ENCODE measurements around the gene ZSCAN16. TPM values are rescaled to one million over a fixed set of nuclear protein-coding genes. Genes with fewer than 3 reads are reported as not detected.
A peak's percentile ranks its signal among the peaks of the same experiment; 100 is the strongest.

The ZSCAN16 gene
- total and polyA plus RNA-seq, 2 of the 13 experiments (the other 11 are each of a cell fraction or from before 2014, with no cell fraction given) = 5.7 to 12.7 TPM

- TF ChIP-seq NAIF1 (CRISPR knock-in tag; IDR thresholded peaks at IDR 0.05; ENCODE audit: borderline replicate concordance) (peak; percentile 83; the same call in 1 of the 2 replicates), JDP2 (CRISPR knock-in tag; IDR thresholded peaks at IDR 0.05; ENCODE audit: borderline replicate concordance) (no peak), ZNF776 (CRISPR knock-in tag; IDR thresholded peaks at IDR 0.05) (peak; percentile 94; the same call in 1 of the 2 replicates), ZKSCAN8 (CRISPR knock-in tag; IDR thresholded peaks at IDR 0.05; ENCODE audit: borderline replicate concordance) (peak; percentile 61; the same call in 1 of the 2 replicates), BORCS8-MEF2B (CRISPR knock-in tag; IDR thresholded peaks at IDR 0.05) (peak; percentile 87), ZBTB26 (CRISPR knock-in tag; IDR thresholded peaks at IDR 0.05; ENCODE audit: borderline replicate concordance) (peak; percentile 86; the same call in 1 of the 2 replicates), THAP11 (CRISPR knock-in tag; IDR thresholded peaks at IDR 0.05) (peak; percentile 87), IKZF1 (IDR thresholded peaks at IDR 0.05) (no peak), PITX1 (CRISPR knock-in tag; IDR thresholded peaks at IDR 0.05) (peak; percentile 41; the same call in 1 of the 2 replicates), ZNF766 (CRISPR knock-in tag; IDR thresholded peaks at IDR 0.05; ENCODE audit: borderline replicate concordance) (peak; percentile 91), ZNF3 (CRISPR knock-in tag; IDR thresholded peaks at IDR 0.05) (0 out of 2 replicates have a peak, but pooled peaks have one; percentile 12), GTF3A (CRISPR knock-in tag; conservative IDR thresholded peaks at IDR 0.05) (0 out of 2 replicates have a peak, but pooled peaks have one; percentile 60), PRDM10 (CRISPR knock-in tag; IDR thresholded peaks at IDR 0.05; ENCODE audit: low read depth) (0 out of 2 replicates have a peak, but pooled peaks have one; percentile 23)
- TF ChIP-seq, protein P1, sequence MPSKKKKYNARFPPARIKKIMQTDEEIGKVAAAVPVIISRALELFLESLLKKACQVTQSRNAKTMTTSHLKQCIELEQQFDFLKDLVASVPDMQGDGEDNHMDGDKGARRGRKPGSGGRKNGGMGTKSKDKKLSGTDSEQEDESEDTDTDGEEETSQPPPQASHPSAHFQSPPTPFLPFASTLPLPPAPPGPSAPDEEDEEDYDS (CRISPR knock-in tag; IDR thresholded peaks at IDR 0.05) = peak; percentile 77
- TF ChIP-seq, protein P2, sequence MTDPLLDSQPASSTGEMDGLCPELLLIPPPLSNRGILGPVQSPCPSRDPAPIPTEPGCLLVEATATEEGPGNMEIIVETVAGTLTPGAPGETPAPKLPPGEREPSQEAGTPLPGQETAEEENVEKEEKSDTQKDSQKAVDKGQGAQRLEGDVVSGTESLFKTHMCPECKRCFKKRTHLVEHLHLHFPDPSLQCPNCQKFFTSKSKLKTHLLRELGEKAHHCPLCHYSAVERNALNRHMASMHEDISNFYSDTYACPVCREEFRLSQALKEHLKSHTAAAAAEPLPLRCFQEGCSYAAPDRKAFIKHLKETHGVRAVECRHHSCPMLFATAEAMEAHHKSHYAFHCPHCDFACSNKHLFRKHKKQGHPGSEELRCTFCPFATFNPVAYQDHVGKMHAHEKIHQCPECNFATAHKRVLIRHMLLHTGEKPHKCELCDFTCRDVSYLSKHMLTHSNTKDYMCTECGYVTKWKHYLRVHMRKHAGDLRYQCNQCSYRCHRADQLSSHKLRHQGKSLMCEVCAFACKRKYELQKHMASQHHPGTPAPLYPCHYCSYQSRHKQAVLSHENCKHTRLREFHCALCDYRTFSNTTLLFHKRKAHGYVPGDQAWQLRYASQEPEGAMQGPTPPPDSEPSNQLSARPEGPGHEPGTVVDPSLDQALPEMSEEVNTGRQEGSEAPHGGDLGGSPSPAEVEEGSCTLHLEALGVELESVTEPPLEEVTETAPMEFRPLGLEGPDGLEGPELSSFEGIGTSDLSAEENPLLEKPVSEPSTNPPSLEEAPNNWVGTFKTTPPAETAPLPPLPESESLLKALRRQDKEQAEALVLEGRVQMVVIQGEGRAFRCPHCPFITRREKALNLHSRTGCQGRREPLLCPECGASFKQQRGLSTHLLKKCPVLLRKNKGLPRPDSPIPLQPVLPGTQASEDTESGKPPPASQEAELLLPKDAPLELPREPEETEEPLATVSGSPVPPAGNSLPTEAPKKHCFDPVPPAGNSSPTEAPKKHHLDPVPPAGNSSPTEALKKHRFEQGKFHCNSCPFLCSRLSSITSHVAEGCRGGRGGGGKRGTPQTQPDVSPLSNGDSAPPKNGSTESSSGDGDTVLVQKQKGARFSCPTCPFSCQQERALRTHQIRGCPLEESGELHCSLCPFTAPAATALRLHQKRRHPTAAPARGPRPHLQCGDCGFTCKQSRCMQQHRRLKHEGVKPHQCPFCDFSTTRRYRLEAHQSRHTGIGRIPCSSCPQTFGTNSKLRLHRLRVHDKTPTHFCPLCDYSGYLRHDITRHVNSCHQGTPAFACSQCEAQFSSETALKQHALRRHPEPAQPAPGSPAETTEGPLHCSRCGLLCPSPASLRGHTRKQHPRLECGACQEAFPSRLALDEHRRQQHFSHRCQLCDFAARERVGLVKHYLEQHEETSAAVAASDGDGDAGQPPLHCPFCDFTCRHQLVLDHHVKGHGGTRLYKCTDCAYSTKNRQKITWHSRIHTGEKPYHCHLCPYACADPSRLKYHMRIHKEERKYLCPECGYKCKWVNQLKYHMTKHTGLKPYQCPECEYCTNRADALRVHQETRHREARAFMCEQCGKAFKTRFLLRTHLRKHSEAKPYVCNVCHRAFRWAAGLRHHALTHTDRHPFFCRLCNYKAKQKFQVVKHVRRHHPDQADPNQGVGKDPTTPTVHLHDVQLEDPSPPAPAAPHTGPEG (CRISPR knock-in tag; IDR thresholded peaks at IDR 0.05) = peak; percentile 97
- TF ChIP-seq, protein P3, sequence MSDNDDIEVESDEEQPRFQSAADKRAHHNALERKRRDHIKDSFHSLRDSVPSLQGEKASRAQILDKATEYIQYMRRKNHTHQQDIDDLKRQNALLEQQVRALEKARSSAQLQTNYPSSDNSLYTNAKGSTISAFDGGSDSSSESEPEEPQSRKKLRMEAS (IDR thresholded peaks at IDR 0.05) = peak; percentile 86
These were observed 19.8 kb upstream of the ZSCAN16 start (continued) for GRCh38 chr6:28104392-28105244.
